HG02970 (cell line): ENCODE measurements around the gene HSPA1A.
A peak's percentile ranks its signal among the peaks of the same experiment; 100 is the strongest.
"Not testable (repeated sequence)": the region's sequence is repeated elsewhere in the genome, so short reads cannot be mapped to it uniquely, and the experiment has no call there.

Source experiments
- ATAC-seq: cut with Tn5 transposase; IDR thresholded peaks from one replicate; pipeline ENCODE4 v1.9.1; 2021; ENCODE audit warnings: mild to moderate bottlenecking, moderate library complexity, moderate number of reproducible peaks; ENCODE audit not compliant: unreplicated experiment, low FRiP score

Gene HSPA1A

DNA sequence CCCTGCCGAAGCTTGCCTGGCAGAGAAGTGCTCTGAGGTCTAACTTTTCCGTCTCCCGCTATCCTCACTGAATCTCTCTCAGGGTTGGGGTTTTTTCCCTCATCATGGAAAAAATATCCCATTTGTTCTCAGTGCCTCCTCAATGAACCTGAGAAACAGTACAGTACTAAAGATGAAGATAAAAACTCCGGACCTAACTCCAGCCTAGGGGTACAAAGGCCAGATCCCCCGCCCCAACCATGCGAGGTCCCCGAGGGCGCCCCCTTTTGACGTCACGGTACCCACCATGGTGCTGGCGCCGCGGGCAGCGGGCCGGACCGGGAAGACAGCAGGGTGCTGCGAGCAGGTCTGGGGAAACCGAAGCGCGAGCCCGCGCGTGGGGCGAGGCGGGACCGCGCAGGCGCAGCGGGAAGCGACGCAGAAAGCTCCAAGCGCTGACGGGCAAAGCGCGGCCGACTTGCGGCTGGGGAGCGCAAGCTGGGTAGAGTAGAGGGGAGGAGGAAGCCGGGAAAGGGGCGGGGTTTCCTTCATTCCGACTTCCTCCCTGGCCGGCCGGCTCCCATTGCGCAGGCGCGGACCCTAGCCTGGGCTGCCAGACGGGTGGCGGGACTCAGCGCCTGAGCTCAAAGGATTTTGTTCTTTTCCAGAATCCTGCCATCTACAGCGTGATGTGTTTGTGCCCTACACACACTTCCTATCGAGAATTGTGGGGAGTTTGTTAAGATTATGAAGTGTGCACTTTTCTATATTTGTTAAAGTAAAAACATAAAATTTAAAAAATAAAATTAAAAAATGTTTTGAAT lies 8.7 kb upstream of the HSPA1A start, which contains the start of gene LSM2:
TSS of gene LSM2 (minus strand) at position 497 of the 803 bp plus-strand sequence. CDS start at position 288, 209 bp downstream.
- peak; percentile 85 for ATAC-seq

DNA sequence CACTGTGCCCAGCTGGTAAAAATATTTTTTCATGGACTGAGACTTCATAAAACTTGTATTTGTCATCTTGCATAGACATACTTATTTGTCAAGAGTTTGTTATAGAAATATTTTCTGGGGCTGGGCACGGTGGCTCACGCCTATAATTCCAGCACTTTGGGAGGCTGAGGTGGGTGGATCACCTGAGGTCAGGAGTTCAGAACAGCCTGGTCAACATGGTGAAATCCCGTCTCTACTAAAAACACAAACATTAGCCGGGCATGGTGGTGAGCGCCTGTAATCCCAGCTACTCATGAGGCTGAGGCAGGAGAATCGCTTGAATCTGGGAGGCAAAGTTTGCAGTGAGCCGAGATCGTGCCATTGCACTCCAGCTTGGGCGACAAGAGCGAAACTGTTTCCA lies 6.7 kb upstream of the HSPA1A start:
- ATAC-seq, result not testable (repeated sequence)

DNA sequence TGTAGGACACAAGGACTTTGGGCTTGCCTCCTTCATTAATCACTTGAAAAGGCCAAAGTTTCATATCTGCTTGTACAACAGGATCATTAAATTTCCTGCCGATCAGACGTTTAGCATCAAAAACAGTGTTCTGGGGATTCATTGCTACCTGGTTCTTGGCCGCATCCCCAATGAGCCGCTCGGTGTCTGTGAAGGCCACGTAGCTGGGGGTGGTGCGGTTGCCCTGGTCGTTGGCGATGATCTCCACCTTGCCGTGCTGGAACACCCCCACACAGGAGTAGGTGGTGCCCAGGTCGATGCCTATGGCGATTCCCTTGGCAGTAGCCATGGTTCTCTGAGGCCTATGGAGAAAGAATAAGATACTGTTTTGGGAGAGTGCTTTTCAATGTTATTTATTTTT lies 3.7 kb upstream of the HSPA1A start:
- ATAC-seq, result no peak

DNA sequence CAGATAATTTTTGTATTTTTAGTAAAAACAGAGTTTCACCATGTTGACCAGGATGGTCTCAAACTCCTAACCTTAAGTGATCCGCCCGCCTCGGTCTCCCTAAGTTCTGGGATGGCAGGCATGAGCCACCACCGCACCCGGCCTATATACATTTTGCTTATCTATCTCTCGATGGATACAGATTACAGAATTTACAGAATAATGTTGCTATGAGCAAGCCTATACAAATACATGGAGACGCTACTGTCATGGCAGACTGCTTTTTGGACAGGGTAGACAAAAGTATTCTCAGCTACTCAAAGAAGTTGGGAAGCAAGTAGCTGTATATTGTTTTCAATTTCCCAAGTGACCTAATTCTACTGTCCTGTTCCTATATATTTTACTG lies 1.9 kb upstream of the HSPA1A start:
- ATAC-seq, result no peak

DNA sequence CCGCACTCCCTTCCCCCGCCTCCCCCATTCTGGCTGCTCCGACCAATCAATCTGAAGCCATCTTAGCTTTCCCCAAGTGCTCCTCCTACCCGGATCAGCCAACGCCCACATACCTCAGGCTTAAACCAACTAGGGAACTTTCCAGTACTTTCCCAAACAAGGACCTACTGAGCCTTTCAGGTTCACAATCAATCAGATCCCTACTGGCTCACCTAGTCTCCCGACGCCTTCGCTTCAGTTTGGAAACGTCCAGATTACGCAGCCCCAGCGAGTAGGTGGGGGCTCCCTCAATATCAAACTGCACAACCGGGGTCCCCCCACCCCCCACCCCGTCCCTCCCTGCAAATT lies 692 bp upstream of the HSPA1A start:
- ATAC-seq, result peak; percentile 22

DNA sequence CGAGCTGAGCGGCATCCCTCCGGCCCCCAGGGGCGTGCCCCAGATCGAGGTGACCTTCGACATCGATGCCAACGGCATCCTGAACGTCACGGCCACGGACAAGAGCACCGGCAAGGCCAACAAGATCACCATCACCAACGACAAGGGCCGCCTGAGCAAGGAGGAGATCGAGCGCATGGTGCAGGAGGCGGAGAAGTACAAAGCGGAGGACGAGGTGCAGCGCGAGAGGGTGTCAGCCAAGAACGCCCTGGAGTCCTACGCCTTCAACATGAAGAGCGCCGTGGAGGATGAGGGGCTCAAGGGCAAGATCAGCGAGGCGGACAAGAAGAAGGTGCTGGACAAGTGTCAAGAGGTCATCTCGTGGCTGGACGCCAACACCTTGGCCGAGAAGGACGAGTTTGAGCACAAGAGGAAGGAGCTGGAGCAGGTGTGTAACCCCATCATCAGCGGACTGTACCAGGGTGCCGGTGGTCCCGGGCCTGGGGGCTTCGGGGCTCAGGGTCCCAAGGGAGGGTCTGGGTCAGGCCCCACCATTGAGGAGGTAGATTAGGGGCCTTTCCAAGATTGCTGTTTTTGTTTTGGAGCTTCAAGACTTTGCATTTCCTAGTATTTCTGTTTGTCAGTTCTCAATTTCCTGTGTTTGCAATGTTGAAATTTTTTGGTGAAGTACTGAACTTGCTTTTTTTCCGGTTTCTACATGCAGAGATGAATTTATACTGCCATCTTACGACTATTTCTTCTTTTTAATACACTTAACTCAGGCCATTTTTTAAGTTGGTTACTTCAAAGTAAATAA lies 2.0 kb downstream of the HSPA1A start:
- not testable (repeated sequence) for ATAC-seq

DNA sequence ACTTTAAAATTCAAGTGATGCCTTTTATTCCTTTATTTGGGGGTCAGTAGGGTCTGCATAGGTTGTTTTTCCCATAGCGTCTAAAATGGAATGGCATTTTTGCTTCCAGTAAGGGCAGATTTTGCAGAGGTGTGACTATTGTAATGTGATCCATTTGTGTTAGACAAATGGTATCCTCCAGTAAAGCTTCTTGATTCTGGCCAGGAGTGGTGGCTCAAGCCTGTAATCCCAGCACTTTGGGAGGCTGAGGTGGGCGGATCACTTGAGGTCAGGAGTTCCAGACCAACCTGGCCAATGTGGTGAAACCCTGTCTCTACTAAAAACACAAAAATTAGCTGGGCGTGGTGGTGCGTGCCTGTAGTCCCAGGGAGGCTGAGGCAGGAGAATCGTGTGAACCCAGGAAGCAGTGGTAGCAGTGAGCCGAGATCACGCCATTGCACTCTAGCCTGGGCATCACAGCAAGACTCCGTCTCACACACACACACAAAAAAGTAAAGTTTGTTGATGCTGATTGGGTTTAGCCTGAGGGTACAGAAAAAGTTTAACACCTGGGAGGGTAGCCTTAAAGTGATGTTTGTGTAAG lies 2.7 kb downstream of the HSPA1A start:
- not testable (repeated sequence) for ATAC-seq

DNA sequence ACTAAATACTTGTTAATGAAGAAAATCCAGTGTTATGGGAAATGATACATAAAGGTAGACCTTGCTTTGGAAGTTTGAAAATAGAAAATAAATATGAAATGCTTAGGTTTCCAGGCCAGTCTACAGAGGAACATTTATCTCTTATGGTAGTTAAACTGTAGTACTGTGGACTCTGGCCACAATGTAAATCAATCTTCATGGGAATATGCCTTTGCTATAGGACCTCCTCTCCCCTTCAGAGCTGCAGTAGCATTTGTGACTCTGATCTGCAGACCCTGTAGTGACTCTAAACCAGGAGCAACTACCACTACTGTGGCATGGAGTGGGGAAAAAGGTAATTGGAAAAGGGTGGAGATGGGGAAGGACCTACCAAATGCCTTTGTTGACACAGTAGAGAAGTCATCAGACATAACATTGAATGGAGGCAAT lies 4.5 kb downstream of the HSPA1A start:
- ATAC-seq, result no peak

DNA sequence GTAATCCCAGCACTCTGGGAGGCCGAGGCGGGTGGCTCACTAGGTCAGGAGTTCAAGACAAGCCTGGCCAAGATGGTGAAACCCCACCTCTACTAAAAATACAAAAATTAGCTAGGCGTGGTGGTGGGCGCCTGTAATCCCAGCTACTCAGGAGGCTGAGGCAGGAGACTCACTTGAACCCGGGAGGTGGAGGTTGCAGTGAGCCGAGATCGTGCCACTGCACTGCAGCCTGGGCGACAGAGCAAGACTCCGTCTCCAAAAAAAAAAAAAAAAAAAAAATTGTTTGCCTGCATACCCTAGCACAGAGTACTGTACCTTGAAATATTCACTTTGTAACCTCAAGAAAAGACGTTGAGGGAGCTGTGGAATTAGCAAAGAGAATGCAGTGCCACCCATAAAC lies 5.1 kb downstream of the HSPA1A start:
- ATAC-seq, result not testable (repeated sequence)

DNA sequence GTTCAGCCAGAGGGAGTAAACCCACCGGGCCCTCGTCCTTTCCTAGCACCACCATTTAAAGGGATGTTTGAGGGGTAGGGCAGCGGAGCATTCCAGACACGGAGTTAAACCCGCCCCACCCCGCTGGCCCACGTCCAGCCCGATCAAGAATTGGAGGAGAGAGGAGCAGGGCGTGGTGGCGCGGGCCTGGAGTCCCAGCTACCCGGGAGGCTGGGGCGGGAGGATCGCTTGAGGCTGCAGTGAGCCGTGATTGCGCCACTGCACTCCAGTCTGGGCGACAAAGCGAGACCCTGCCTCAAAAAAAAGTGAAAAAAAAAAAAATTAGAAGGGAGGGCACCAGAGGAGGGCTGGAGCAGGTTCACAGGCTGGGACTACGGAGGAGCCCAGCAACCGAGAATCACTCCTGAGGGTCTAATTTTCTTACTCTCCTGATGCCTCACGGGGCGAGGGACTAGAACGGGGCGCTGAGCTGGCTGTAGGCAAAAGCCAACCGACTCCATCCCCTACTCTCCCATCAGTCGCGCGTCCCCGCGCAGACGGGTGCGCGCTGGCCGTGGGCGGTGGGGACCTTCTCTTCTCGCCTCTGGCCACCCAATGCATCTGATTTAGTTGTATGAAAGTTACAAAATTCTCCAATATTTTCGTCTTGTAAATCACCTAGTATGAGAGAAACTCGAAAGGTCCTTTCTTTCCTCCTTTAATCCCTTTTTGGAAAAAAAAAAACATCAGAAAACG lies 6.1 kb downstream of the HSPA1A start:
- no peak for ATAC-seq

DNA sequence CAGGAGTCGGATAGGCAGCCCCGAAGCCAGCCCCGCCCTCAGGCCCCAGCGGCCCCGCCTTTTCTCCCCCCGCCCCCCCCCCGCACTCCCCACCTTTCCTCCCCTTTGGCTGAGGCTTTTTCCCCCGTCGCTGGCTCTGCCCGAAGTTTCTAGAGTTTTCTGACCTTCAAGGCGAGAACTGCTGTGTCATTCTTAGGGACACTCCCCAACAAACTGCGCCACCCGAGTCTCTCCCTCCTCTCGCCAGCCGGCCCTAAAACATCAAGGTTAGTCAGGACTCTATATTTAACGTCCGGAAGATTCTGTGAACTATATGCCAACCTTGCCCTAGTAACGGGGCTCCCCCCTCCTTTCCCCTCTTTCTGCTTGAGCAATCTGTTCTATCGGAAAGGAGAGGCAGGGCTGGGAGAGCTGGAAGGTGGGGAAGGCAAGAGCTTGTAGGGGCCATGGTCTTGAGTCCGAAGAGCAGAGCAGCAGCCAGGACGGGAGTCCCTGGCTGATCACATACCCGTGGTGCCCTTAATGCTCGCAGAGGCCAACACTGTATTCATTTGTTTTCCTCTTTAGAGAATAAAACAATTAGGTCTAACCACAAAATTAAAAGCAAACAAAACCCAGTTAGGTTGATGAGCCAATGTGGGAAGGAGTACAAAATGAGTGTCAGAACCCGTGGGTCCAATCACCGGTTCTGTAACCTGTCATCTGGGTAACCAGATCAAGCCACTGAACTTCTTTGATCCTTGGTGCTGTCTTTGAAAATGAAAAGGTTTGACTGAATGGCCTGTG lies 6.9 kb downstream of the HSPA1A start:
- ATAC-seq, result no peak

DNA sequence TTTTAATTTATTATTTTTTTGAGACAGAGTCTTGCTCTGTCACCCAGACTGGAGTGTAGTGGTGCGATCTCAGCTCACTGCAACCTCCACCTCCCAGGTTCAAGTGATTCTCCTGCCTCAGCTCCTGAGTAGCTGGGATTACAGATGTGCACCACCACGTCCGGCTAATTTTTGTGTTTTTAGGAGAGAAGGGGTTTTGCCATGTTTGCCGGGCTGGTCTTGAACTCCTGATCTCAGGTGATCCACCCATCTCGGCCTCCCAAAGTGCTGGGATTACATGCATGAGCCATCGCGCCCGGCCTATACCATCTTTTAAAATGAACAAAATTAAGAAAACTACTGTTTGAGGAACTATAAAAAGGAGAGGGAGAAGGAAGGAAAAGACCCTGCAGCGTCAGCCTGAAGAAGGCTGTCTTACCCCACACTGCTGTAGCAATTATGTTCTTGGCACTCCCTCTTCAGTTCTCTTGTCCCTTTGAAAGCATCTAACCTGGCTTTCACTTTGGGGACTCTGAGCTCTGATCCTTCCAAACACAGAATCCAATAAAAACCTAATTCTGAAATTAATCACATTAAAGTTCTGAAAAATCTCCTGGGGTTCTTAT lies 8.4 kb downstream of the HSPA1A start:
- ATAC-seq, result not testable (repeated sequence)

DNA sequence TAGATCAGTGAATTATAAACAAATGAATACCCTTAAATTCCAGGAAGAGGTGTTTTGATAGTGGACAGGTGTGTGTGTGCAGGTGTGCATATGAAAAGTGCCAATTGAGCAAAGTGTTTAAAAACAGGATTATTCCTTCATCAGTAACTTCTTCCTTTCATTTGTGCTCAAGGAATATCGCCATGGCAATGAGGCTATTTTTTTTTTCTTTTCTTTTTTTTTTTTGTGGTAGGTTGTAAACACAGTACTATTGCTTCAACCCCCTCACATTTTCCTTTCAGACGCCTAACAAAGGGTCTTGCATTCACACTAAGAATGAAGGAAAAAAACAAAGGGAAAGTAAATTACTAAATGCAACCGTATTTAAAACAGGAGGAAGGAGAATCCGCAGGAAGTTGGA lies 10.2 kb downstream of the HSPA1A start:
- ATAC-seq, result no peak

DNA sequence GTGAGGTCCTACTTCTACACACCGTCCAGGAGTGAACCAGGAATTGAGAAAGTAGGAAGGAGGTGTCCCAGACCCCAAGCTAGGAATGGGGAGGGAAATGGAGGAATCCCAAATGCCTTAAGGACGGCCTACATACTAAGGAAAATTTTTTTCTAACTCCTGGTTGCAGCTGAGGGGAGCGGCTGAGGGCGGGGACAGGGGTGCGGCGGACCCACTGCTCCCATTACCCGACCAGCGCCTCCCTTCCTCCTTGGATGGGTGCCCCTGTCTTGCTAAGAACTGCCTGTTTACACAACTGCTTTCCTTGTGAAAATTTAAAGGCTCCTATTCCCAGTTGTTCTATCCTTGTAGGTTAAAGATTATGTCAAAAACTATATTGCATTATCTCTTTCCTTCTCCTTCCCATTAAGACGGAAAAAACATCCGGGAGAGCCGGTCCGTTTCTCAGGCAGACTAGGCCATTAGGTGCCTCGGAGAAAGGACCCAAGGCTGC lies 11.5 kb downstream of the HSPA1A start:
- ATAC-seq, result peak; percentile 4

DNA sequence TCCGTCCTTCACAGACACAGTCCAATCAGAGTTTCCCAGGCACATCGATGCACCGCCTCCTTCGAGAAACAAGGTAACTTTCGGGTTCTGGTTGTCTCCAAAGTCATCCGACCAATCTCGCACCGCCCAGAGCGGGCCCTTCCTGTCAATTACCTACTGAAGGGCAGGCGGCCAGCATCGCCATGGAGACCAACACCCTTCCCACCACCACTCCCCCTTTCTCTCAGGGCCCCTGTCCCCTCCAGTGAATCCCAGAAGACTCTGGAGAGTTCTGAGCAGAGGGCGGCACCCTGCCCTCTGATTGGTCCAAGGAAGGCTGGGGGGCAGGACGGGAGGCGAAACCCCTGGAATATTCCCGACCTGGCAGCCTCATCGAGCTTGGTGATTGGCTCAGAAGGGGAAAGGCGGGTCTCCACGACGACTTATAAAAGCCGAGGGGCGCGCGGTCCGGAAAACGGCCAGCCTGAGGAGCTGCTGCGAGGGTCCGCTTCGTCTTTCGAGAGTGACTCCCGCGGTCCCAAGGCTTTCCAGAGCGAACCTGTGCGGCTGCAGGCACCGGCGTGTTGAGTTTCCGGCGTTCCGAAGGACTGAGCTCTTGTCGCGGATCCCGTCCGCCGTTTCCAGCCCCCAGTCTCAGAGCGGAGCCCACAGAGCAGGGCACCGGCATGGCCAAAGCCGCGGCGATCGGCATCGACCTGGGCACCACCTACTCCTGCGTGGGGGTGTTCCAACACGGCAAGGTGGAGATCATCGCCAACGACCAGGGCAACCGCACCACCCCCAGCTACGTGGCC lies 12.1 kb downstream of the HSPA1A start, which contains the start of gene HSPA1B:
TSS of gene HSPA1B (plus strand) at position 453 of the 794 bp plus-strand sequence. CDS start at position 666, 213 bp downstream.
- ATAC-seq, result peak; percentile 61

DNA sequence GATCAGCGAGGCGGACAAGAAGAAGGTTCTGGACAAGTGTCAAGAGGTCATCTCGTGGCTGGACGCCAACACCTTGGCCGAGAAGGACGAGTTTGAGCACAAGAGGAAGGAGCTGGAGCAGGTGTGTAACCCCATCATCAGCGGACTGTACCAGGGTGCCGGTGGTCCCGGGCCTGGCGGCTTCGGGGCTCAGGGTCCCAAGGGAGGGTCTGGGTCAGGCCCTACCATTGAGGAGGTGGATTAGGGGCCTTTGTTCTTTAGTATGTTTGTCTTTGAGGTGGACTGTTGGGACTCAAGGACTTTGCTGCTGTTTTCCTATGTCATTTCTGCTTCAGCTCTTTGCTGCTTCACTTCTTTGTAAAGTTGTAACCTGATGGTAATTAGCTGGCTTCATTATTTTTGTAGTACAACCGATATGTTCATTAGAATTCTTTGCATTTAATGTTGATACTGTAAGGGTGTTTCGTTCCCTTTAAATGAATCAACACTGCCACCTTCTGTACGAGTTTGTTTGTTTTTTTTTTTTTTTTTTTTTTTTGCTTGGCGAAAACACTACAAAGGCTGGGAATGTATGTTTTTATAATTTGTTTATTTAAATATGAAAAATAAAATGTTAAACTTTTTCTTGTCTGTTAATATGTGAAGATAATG lies 14.4 kb downstream of the HSPA1A start:
- no peak for ATAC-seq

DNA sequence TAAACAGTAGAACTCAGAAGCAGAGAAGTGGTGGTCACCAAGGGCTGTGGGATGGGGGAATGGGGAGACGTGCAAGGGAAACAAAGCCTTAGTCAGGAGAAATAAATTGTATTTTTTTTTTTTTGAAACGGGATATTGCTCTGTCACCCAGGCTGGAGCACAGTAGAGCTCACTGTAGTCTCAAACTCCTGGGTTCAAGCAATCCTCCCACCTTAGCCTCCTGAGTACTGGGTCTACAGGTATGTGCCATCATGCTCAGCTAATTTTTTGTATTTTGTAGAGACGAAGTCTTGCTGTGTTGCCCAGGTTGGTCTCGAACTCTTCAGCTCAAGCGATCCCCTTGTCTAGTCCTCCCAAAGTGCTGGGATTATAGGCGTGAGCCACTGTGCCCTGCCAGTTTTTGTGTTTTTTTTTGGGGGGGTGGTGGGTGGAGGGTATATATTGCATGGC lies 15.6 kb downstream of the HSPA1A start:
- ATAC-seq, result no peak
